Measurements from ENCODE around the gene OGDH. TPM values are rescaled to one million over a fixed set of nuclear protein-coding genes. Genes with fewer than 3 reads are reported as not detected.

OGDH gene
- total and polyA plus RNA-seq, 4 donors: 39.0 to 142 (median 59.9) TPM

DNA sequence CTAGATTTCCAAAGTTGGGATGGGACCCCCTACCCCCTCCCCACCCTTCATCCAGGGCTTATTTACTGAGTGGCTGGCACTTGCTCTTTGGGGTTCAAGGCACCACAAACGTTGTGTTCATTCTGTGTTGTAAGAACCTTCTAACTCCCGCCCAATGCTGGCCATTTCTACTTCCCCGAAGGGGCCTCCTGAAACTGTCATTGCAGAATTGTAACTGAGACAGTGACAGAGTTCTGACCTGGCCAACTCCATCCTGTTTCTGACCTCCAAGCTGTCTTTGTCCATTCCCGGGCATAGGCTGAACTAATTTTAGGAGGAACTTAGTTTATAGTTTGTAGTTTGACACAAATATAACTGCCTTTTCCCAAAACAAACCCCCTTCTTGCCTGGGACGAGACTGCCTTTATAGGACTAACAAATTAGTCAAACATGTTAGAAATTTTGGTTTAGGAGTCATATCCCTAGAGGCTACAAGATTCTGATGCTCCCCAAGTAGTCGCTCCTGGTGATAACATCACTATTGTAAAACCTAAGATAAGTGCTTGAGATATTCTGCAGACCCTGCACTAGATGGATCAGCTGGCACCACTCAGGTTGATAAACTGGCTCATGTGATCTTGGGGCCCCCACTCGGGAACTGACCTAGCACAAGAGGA is 107.4 kb downstream of the OGDH start:
- DNase-seq (no peak), ATAC-seq (ENCODE audit: insufficient read depth, low FRiP score) (no peak)
- Histone ChIP-seq H3K27ac (ENCODE audit: low read depth in 1 of 2, low read length in 1 of 2) (no peak overlapping the region), H3K36me3 (ENCODE audit: control insufficient read depth in 4 of 4, insufficient read depth in 4 of 4, low read length in 4 of 4) (peaks cover 0 to 14% (median 7%) of the 10 kb centered on the region in 4 donors), H3K4me1 (ENCODE audit: control insufficient read depth in 5 of 5, insufficient read depth in 5 of 5, low read length in 5 of 5) (peaks cover 0 to 5% (median 0%) of the 10 kb centered on the region in 5 donors), H3K9ac (ENCODE audit: insufficient read depth in 1 of 2, low read length in 2 of 2) (no peak overlapping the region), H3K4me3 (no peak overlapping the region), H3K9me3 (ENCODE audit: control insufficient read depth in 4 of 4, insufficient read depth in 3 of 4, low read length in 3 of 4) (no peaks in the 10 kb centered on the region), H3K27me3 (ENCODE audit: control insufficient read depth in 3 of 3, insufficient read depth in 3 of 3, low read length in 2 of 3) (no peaks in the 10 kb centered on the region)
- WGBS, 2 donors: 52 to 56% methylated on average over 7 of the region's 7 CpGs
- TF ChIP-seq, protein P1, sequence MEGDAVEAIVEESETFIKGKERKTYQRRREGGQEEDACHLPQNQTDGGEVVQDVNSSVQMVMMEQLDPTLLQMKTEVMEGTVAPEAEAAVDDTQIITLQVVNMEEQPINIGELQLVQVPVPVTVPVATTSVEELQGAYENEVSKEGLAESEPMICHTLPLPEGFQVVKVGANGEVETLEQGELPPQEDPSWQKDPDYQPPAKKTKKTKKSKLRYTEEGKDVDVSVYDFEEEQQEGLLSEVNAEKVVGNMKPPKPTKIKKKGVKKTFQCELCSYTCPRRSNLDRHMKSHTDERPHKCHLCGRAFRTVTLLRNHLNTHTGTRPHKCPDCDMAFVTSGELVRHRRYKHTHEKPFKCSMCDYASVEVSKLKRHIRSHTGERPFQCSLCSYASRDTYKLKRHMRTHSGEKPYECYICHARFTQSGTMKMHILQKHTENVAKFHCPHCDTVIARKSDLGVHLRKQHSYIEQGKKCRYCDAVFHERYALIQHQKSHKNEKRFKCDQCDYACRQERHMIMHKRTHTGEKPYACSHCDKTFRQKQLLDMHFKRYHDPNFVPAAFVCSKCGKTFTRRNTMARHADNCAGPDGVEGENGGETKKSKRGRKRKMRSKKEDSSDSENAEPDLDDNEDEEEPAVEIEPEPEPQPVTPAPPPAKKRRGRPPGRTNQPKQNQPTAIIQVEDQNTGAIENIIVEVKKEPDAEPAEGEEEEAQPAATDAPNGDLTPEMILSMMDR (IDR thresholded peaks at IDR 0.05; ENCODE audit: control extremely low read depth, extremely low read depth): no peak

DNA sequence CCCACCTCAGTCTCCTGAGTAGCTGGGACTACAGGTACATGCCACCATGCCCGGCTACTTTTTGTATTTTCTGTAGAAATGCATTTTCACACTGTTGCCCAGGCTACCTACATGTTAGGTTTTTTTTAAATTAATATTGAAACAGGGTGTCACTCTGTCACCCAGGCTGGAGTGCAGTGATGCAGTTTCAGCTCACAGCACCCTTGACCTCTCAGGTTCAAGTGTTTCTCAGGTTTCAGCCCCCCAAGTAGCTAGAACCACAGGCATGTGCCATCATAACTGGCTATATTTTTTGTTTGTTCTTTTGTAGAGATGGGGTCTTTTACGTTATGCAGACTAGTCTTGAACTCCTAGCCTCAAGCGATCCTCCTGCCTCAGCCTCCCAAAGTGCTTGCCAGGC is 109.8 kb downstream of the OGDH start:
- 93 to 96% methylated on average over 3 of the region's 3 CpGs for WGBS, 2 donors
- H3K9me3 ChIP-seq (ENCODE audit: control insufficient read depth in 4 of 4, insufficient read depth in 3 of 4, low read length in 3 of 4): peaks cover 0 to 4% (median 0%) of the 10 kb centered on the region in 4 donors
- H3K27ac ChIP-seq (ENCODE audit: low read depth in 1 of 2, low read length in 1 of 2): no peak overlapping the region
- H3K4me1 ChIP-seq (ENCODE audit: control insufficient read depth in 5 of 5, insufficient read depth in 5 of 5, low read length in 5 of 5): peaks cover 0 to 5% (median 0%) of the 10 kb centered on the region in 5 donors
- DNase-seq (no peak), ATAC-seq (ENCODE audit: insufficient read depth, low FRiP score) (no peak)
- H3K9ac ChIP-seq (ENCODE audit: insufficient read depth in 1 of 2, low read length in 2 of 2): no peak overlapping the region
- H3K27me3 ChIP-seq (ENCODE audit: control insufficient read depth in 3 of 3, insufficient read depth in 3 of 3, low read length in 2 of 3): no peaks in the 10 kb centered on the region
- TF ChIP-seq, protein P1 (IDR thresholded peaks at IDR 0.05; ENCODE audit: control extremely low read depth, extremely low read depth): no peak
- no peaks in the 10 kb centered on the region for H3K36me3 ChIP-seq (ENCODE audit: control insufficient read depth in 4 of 4, insufficient read depth in 4 of 4, low read length in 4 of 4)
- no peak overlapping the region for H3K4me3 ChIP-seq

- Histone ChIP-seq H3K4me1 (ENCODE audit: control insufficient read depth in 5 of 5, insufficient read depth in 5 of 5, low read length in 5 of 5) (no peaks in the 10 kb centered on the region), H3K4me3 (no peak overlapping the region), H3K27ac (ENCODE audit: low read depth in 1 of 2, low read length in 1 of 2) (no peak overlapping the region), H3K9ac (ENCODE audit: insufficient read depth in 1 of 2, low read length in 2 of 2) (no peak overlapping the region), H3K27me3 (ENCODE audit: control insufficient read depth in 3 of 3, insufficient read depth in 3 of 3, low read length in 2 of 3) (no peaks in the 10 kb centered on the region), H3K9me3 (ENCODE audit: control insufficient read depth in 4 of 4, insufficient read depth in 3 of 4, low read length in 3 of 4) (peaks cover 0 to 4% (median 0%) of the 10 kb centered on the region in 4 donors), H3K36me3 (ENCODE audit: control insufficient read depth in 4 of 4, insufficient read depth in 4 of 4, low read length in 4 of 4) (no peaks in the 10 kb centered on the region)
- WGBS, 2 donors: 94 to 97% methylated on average over 4 of the region's 4 CpGs
- TF ChIP-seq, protein P1 (IDR thresholded peaks at IDR 0.05; ENCODE audit: control extremely low read depth, extremely low read depth): no peak
- DNase-seq (no peak), ATAC-seq (ENCODE audit: insufficient read depth, low FRiP score) (no peak)
Observed at GRCh38 chr7:44720301-44720700, 113.9 kb downstream of the OGDH start.
